Lower lobe of right lung (tissue), 2 donors: Measurements from ENCODE around the gene TNIK. TPM values are rescaled to one million over a fixed set of nuclear protein-coding genes. Genes with fewer than 3 reads are reported as not detected.
"Not testable (repeated sequence)": the region's sequence is repeated elsewhere in the genome, so short reads cannot be mapped to it uniquely, and the experiment has no call there.

Experiments used
- ATAC-seq, 2 donors: fragments of 200-7000 bp; cut with Tn5 transposase; one replicate each; pipeline ENCODE4 v1.9.1; 2020 to 2022; ENCODE audit warnings: mild to moderate bottlenecking in 2 of 2, moderate library complexity in 2 of 2
- DNase-seq: peaks from one replicate; pipeline ENCODE4 v3.0.0-alpha.2; 2020
- H3K27ac ChIP-seq: fragments of 200-600 bp; one replicate; pipeline ENCODE4 v1.8.0; 2022
- H3K27me3 ChIP-seq: fragments of 200-600 bp; one replicate; pipeline ENCODE4 v1.8.0; 2022; ENCODE audit warnings: low read depth
- H3K36me3 ChIP-seq: fragments of 200-600 bp; one replicate; pipeline ENCODE4 v1.8.0; 2022; ENCODE audit warnings: mild to moderate bottlenecking
- H3K4me1 ChIP-seq: fragments of 200-600 bp; one replicate; pipeline ENCODE4 v1.8.0; 2022
- H3K4me3 ChIP-seq: fragments of 200-600 bp; one replicate; pipeline ENCODE4 v1.8.0; 2022; ENCODE audit warnings: mild to moderate bottlenecking
- H3K9me3 ChIP-seq: fragments of 200-600 bp; one replicate; pipeline ENCODE4 v1.8.0; 2022
- CTCF ChIP-seq: fragments of 200-600 bp; IDR thresholded peaks from one replicate; pipeline ENCODE4 v1.8.0; 2022; ENCODE audit warnings: antibody characterized with exemption, mild to moderate bottlenecking
- intact Hi-C: fragments of 100-400 bp; cut with DNase I; formaldehyde crosslinking; loops from one replicate; pipeline ENCODE4 v1.11.0; 2022
- total RNA-seq: library from RNA; stranded (reverse); fragmentation: NEBNext Ultra II Directional; extraction: Animal tissue kit (Norgen Biotek cat#: 25700); gene quantifications from one replicate; pipeline ENCODE4 v1.2.1, GENCODE V29; 2021
- donor health status: DM: no; HTN: yes; CAD: no; lungs with severe emphysema.

The TNIK gene
- total RNA-seq, 1 donor from 2014 or later = 29.3 TPM

DNA sequence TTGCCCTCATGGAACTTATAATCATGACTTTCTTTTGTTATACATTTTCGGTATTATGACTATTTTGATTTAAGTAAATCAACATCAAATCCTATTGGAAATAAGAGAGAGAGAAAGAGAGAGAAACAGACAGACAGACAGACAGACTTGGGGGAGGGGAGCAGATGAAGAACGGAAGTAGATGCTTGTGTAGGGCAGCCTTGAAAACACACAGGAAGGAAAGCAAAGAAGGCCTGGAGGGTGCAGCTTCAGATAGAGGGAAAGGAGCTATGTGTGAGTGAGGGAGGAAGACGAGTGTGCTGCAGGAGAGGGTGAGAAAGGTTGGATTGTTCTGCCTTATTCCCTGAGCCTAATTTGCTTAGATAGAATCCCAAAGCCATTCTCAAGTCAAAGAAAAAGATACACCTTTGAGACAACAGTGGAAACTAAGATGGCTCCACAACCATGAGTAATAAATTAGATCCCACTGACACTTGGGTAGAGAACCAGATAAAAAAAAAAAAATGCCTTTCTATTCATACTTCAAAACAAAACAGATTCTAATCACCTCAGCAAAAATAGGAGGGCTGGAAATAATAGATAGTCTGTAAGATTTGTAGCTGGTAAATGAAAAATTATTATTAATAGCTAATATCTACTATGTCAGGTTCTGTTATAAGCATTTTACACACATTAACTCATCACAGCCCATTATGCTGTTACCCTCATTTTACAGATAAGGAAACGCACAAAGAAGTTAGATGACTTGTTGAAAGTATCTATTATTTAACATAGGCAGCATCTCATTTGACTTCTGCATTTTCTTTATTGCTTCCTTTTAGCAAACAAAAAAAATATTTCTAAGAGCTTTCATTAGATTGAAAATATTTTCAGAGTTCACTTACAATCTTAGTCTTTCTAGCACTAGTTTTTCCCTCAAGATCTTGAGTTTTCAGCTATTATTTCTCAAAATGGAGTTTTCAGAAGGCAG, 214.1 kb downstream of the TNIK start:
- Histone ChIP-seq H3K4me1 (no peaks in the 10 kb centered on the region), H3K27me3 (no peaks in the 10 kb centered on the region), H3K27ac (no peak overlapping the region), H3K4me3 (no peak overlapping the region), H3K36me3 (no peaks in the 10 kb centered on the region), H3K9me3 (no peaks in the 10 kb centered on the region)
- TF ChIP-seq CTCF = no peak
- DNase-seq = no peak
- ATAC-seq = no peak
- intact Hi-C loops = no loop called here

GRCh38 chr3:171242951-171243350, 217.3 kb downstream of the TNIK start:
- DNase-seq = no peak
- no peak for ATAC-seq
- intact Hi-C loops = no loop called here

GRCh38 chr3:171242170-171242569, 218.0 kb downstream of the TNIK start:
- H3K4me3 ChIP-seq = no peak overlapping the region
- H3K27ac ChIP-seq = no peak overlapping the region
- ATAC-seq = no peak
- no peak for DNase-seq
- intact Hi-C loops = no loop called here
- H3K4me1 ChIP-seq = no peaks in the 10 kb centered on the region
- no peaks in the 10 kb centered on the region for H3K27me3 ChIP-seq
- H3K9me3 ChIP-seq = no peaks in the 10 kb centered on the region
- no peak for TF ChIP-seq CTCF
- H3K36me3 ChIP-seq = no peaks in the 10 kb centered on the region

More at GRCh38 chr3:171242951-171243350, 217.3 kb downstream of the TNIK start:
- Histone ChIP-seq H3K4me3 (no peak overlapping the region), H3K9me3 (no peaks in the 10 kb centered on the region), H3K36me3 (no peaks in the 10 kb centered on the region), H3K4me1 (no peaks in the 10 kb centered on the region), H3K27ac (no peak overlapping the region), H3K27me3 (no peaks in the 10 kb centered on the region)
- TF ChIP-seq CTCF = no peak

- H3K4me1 ChIP-seq, intact Hi-C loops, H3K9me3 ChIP-seq, H3K27me3 ChIP-seq, ATAC-seq, H3K27ac ChIP-seq, H3K36me3 ChIP-seq, DNase-seq, H3K4me3 ChIP-seq: not testable (repeated sequence)
Observed at GRCh38 chr3:171241655-171242054, 218.6 kb downstream of the TNIK start.

- no peak overlapping the region for H3K27ac ChIP-seq
- H3K4me3 ChIP-seq = no peak overlapping the region
- no peaks in the 10 kb centered on the region for H3K27me3 ChIP-seq
- ATAC-seq = no peak
- H3K36me3 ChIP-seq = no peaks in the 10 kb centered on the region
- intact Hi-C loops = no loop called here
- DNase-seq = no peak
- no peaks in the 10 kb centered on the region for H3K4me1 ChIP-seq
- H3K9me3 ChIP-seq = no peaks in the 10 kb centered on the region
- TF ChIP-seq CTCF = no peak
Observed at GRCh38 chr3:171240504-171240835, 219.7 kb downstream of the TNIK start.

- DNase-seq (no peak), ATAC-seq (no peak)
- intact Hi-C loops = no loop called here
- no peak overlapping the region for H3K27ac ChIP-seq
- H3K36me3 ChIP-seq = no peaks in the 10 kb centered on the region
- no peaks in the 10 kb centered on the region for H3K27me3 ChIP-seq
- no peak for TF ChIP-seq CTCF
- H3K4me3 ChIP-seq = no peak overlapping the region
- no peaks in the 10 kb centered on the region for H3K9me3 ChIP-seq
- no peaks in the 10 kb centered on the region for H3K4me1 ChIP-seq
Observed at GRCh38 chr3:171239757-171240503, 220.3 kb downstream of the TNIK start.
